ENCODE measurements around the gene MB21D2.

DNA sequence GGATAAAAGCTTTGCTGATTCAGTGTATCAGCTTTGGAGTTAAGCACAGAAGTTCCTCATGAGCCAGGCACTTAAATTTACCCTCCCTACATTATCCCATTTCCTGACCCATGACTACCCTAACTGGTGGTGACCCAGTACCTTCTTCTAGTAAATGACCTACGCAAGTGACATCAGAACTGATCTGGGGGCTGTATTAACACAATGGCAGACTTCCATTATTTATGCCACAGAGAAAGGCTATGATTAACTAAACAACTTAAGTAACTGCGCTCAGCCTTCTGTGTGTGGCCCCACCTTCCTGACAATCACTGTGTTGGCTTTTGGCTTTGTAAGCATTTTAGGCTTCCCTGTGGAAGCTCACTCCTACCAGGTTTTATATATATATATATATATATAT is 1.9 kb downstream of the MB21D2 start:
- TF ChIP-seq, protein P1, sequence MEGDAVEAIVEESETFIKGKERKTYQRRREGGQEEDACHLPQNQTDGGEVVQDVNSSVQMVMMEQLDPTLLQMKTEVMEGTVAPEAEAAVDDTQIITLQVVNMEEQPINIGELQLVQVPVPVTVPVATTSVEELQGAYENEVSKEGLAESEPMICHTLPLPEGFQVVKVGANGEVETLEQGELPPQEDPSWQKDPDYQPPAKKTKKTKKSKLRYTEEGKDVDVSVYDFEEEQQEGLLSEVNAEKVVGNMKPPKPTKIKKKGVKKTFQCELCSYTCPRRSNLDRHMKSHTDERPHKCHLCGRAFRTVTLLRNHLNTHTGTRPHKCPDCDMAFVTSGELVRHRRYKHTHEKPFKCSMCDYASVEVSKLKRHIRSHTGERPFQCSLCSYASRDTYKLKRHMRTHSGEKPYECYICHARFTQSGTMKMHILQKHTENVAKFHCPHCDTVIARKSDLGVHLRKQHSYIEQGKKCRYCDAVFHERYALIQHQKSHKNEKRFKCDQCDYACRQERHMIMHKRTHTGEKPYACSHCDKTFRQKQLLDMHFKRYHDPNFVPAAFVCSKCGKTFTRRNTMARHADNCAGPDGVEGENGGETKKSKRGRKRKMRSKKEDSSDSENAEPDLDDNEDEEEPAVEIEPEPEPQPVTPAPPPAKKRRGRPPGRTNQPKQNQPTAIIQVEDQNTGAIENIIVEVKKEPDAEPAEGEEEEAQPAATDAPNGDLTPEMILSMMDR (conservative IDR thresholded peaks at IDR 0.05; ENCODE audit: low read depth in 2 of 2) = no peak
- TF ChIP-seq, protein P2, sequence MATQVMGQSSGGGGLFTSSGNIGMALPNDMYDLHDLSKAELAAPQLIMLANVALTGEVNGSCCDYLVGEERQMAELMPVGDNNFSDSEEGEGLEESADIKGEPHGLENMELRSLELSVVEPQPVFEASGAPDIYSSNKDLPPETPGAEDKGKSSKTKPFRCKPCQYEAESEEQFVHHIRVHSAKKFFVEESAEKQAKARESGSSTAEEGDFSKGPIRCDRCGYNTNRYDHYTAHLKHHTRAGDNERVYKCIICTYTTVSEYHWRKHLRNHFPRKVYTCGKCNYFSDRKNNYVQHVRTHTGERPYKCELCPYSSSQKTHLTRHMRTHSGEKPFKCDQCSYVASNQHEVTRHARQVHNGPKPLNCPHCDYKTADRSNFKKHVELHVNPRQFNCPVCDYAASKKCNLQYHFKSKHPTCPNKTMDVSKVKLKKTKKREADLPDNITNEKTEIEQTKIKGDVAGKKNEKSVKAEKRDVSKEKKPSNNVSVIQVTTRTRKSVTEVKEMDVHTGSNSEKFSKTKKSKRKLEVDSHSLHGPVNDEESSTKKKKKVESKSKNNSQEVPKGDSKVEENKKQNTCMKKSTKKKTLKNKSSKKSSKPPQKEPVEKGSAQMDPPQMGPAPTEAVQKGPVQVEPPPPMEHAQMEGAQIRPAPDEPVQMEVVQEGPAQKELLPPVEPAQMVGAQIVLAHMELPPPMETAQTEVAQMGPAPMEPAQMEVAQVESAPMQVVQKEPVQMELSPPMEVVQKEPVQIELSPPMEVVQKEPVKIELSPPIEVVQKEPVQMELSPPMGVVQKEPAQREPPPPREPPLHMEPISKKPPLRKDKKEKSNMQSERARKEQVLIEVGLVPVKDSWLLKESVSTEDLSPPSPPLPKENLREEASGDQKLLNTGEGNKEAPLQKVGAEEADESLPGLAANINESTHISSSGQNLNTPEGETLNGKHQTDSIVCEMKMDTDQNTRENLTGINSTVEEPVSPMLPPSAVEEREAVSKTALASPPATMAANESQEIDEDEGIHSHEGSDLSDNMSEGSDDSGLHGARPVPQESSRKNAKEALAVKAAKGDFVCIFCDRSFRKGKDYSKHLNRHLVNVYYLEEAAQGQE (IDR thresholded peaks at IDR 0.05; ENCODE audit: unreplicated experiment) = no peak

All from GM23338 (cell line).